ENCODE results near the gene SHCBP1L.

DNA sequence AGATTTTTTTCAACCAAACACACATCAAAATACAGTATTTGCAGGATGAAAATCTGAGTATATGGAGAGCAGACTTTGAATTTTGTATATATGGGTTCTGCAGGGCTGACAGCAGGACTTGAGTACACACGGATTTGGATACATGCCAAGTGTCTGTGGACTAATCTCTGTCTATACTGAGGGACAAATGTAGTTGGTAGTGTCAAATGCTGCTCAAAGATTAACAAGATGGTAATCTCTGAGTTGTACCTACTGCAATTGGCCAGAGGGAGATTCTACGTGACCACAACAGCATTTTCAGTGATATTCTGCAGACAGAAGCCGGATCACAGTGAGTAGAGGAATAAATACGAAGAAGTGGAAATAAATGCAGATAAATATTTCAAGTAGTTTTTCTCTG is 43.4 kb downstream of the SHCBP1L start:
- TF ChIP-seq TAF1 (IDR thresholded peaks at IDR 0.05; ENCODE audit: borderline replicate concordance, low read depth, low read length) (no peak), POLR2A (IDR thresholded peaks at IDR 0.05; ENCODE audit: low read depth, low read length) (no peak), POLR2AphosphoS5 (IDR thresholded peaks at IDR 0.05; ENCODE audit: low read depth, low read length) (no peak)
